Epithelial cell of prostate (primary cell): Measurements from ENCODE around the gene PAOX.
A peak's percentile ranks its signal among the peaks of the same experiment; 100 is the strongest.

Source experiments
- DNase-seq: peaks from one replicate; pipeline ENCODE4 v3.0.0-alpha.2; 2011; ENCODE audit warnings: low read depth, low spot score
- H3K27ac ChIP-seq: fragments of 450-650 bp; 2 replicates; pipeline ENCODE4 v1.5.1; 2017; ENCODE audit warnings: mild to moderate bottlenecking

The PAOX gene

GRCh38 chr10:133379152-133379800 lies at the start of gene PAOX:
TSS of gene PAOX (plus strand) at chr10:133379262. CDS start at chr10:133379317, 55 bp downstream.
- no peak for DNase-seq
- H3K27ac ChIP-seq: peak within 1 kb of the TSS; percentile 67

GRCh38 chr10:133329491-133330202 lies 49.4 kb upstream of the PAOX start:
- no peak for DNase-seq
- no peak overlapping the region for H3K27ac ChIP-seq

GRCh38 chr10:133332936-133333699 lies 45.9 kb upstream of the PAOX start:
- DNase-seq: no peak
- H3K27ac ChIP-seq: no peak overlapping the region

- DNase-seq: no peak
- no peak overlapping the region for H3K27ac ChIP-seq
These were observed 44.4 kb upstream of the PAOX start for GRCh38 chr10:133334503-133335245.

- H3K27ac ChIP-seq: no peak overlapping the region
- no peak for DNase-seq
These were observed 43.6 kb upstream of the PAOX start for GRCh38 chr10:133335246-133336117.

DNA sequence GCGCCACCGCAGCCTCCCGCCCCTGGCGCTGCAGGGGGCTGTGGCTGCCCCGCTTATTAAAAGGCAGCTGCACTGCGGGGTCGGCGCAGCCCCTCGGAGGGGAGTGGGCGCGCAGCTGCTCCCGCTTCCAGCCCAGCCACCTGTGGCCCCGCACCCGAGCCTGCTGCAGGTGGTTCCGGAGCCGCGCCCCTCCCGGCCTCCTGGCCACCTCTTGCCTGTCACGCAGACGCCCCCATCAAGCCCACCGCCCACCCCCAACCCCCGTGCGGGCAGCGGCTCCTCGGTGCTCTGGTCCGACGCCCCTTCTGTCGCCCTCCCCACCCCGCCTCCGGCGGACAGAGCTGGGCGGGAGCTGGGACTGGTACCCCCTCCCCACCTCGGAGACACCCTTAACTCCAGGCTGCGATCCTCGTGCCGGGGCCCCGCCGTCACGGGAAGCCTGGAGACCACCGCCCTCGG lies 42.9 kb upstream of the PAOX start:
- no peak overlapping the region for H3K27ac ChIP-seq
- no peak for DNase-seq

- DNase-seq: no peak
- no peak within 1 kb of the TSS for H3K27ac ChIP-seq
These were observed 42.3 kb upstream of the PAOX start, which contains the start of gene CALY for GRCh38 chr10:133336577-133337369. TSS of gene CALY (minus strand) at chr10:133336896. CDS start at chr10:133328989, 7,907 bp downstream.

DNA sequence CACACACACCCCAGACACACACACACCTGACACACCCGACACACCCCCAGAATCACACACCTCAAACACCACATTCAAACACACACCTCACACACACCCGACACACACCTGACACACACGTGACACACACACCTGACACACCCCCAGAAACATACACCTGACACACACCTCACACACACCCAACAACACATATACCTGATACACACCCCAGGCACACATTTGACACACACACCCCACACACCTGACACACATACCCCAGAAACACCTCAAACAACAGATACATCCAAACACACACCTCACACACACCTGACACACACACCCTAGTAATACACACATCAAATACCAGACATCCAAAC lies 41.7 kb upstream of the PAOX start:
- DNase-seq: no peak
- no peak overlapping the region for H3K27ac ChIP-seq

GRCh38 chr10:133338080-133339071 lies 40.7 kb upstream of the PAOX start:
- no peak for DNase-seq
- no peak overlapping the region for H3K27ac ChIP-seq

DNA sequence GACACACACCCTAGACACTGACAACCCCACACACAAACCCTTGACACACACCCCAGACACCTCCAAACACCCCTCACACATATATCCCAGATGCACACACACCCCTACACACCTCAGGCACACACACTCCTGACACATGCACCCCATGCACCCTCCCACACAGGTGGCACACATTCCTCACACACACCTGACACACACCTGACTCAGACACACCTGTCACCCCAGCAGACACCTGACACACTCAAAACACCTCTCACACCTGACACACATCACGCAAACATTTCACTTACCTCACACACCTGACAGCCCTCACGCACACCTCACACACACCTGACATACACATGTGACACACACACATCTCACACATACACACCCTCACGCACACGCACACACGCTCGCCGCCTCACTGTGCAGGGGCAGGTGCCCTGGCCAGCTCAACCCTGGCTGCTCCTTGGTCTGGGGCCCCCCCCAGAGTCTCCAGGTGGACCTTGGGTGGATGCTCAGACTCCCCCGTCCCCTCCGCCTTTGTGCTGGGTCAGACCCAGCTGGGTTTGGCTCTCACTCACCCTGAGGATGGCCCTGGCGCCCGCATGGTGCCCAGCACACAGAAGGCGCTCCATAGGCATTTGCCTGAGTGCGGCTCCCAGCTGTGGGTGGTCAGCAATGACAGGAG lies 39.2 kb upstream of the PAOX start:
- DNase-seq: no peak
- no peak overlapping the region for H3K27ac ChIP-seq

GRCh38 chr10:133341983-133342382 lies 37.1 kb upstream of the PAOX start:
- DNase-seq: no peak
- H3K27ac ChIP-seq: no peak overlapping the region

DNA sequence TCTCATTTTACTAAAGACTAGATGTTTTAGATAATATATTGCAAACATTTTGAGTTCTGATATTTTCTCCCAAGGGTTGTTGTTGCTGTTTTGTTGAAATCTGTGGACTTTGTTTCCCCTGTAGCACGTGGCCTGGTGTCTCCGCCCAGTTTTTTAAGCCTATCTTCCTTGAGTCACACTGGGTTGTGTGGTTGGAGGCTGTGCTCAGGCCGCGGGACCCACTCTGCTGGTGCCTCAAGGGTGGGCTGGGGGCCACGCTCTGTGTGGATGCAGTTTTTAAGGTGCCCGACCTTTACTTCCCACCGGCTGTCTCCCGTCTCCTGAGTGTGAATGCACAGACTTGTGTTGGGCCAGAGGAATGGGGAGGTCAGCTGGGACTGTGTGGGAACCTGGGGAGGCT lies 36.1 kb upstream of the PAOX start:
- DNase-seq: no peak
- H3K27ac ChIP-seq: no peak overlapping the region

GRCh38 chr10:133343558-133343957 lies 35.5 kb upstream of the PAOX start:
- no peak for DNase-seq

DNA sequence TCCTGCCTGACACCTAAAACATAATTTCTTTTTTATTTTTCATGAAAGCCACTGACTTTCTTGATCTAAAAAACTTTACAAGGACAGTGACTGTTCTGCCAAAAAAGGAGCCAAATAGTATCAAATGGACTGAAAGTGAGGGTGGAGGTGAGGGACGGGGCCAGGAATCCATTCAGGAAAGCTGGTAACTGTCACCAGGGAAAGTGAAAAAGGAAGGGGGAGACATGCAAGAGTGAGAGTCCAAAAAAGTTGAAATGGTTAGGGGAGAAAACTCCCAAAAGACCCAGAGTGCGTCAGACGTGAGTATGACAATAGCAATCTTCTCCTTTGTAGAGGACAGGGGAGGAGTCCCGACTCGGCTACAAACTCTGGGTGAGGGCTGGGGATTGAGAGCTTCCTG lies 34.8 kb upstream of the PAOX start:
- no peak for DNase-seq
- H3K27ac ChIP-seq: no peak overlapping the region

More at GRCh38 chr10:133343558-133343957, 35.5 kb upstream of the PAOX start:
- no peak overlapping the region for H3K27ac ChIP-seq

GRCh38 chr10:133346413-133346812 lies 32.6 kb upstream of the PAOX start:
- H3K27ac ChIP-seq: no peak overlapping the region
- no peak for DNase-seq

- no peak for DNase-seq
- H3K27ac ChIP-seq: no peak overlapping the region
These were observed 31.1 kb upstream of the PAOX start for GRCh38 chr10:133347710-133348517.
